Measurements from ENCODE around the gene TRIM37. TPM values are rescaled to one million over a fixed set of nuclear protein-coding genes. Genes with fewer than 3 reads are reported as not detected.

TRIM37 gene
- total and polyA plus RNA-seq, 2 of the 8 experiments (the other 6 are each of a cell fraction or from before 2014, with no cell fraction given): 38.2 to 57.0 TPM

- no peak overlapping the region for H2BK120ac ChIP-seq (replicated peaks; ENCODE audit: low read depth, low read length)
- no peaks in the 10 kb centered on the region for H3K4me1 ChIP-seq (replicated peaks in 1 of 4; ENCODE audit: control insufficient read depth in 3 of 4, insufficient read depth in 4 of 4, low read length in 3 of 4)
- no peak overlapping the region for H2BK5ac ChIP-seq (ENCODE audit: low read depth, low read length)
- H3K79me1 ChIP-seq (ENCODE audit: low read depth, low read length): peaks cover 2% of the 10 kb centered on the region
- no peak overlapping the region for H4K5ac ChIP-seq (ENCODE audit: insufficient read length, low read depth, low read length)
- H3K9me3 ChIP-seq (ENCODE audit: insufficient read depth in 2 of 2, low read depth in 1 of 2, low read length in 1 of 2): no peaks in the 10 kb centered on the region
- FAIRE-seq: no peak
- H3K36me3 ChIP-seq (ENCODE audit: control insufficient read depth in 2 of 4, insufficient read depth in 4 of 4, low read length in 3 of 4): peaks cover 2 to 10% (median 4%) of the 10 kb centered on the region in 4 experiments; a peak in 3 of 8 replicates
- no peak overlapping the region for H2BK20ac ChIP-seq (ENCODE audit: low read length)
- no peak overlapping the region for H2BK12ac ChIP-seq (ENCODE audit: low read depth, low read length)
- no peak overlapping the region for H2AK5ac ChIP-seq (ENCODE audit: low read depth, low read length)
- H3K27me3 ChIP-seq (replicated peaks in 1 of 4; ENCODE audit: control insufficient read depth in 3 of 4, extremely low read depth in 1 of 4, insufficient read depth in 3 of 4, low read length in 3 of 4): no peaks in the 10 kb centered on the region
- no peak overlapping the region for H3K56ac ChIP-seq (replicated peaks; ENCODE audit: insufficient read length, low read depth, low read length)
- no peak overlapping the region for H3K4me3 ChIP-seq (ENCODE audit: extremely low read depth in 1 of 4, insufficient read depth in 2 of 4, low read depth in 3 of 4, low read length in 4 of 4)
- no peaks in the 10 kb centered on the region for H3K23me2 ChIP-seq (ENCODE audit: low read depth, low read length)
- ChIA-PET POLR2A (ENCODE audit: partially characterized antibody) (interaction anchor here (0.6 to 1.2 kb wide), 3 partner anchors 9 to 26 kb away, joined by 3 to 4 read pairs (median 4); partner anchors contain the start of gene PRR11), CTCF (ENCODE audit: partially characterized antibody) (no interaction called here)
- H4K20me1 ChIP-seq (replicated peaks in 1 of 2; ENCODE audit: control insufficient read depth in 1 of 2, insufficient read depth in 2 of 2, low read length in 2 of 2): peaks cover 0 to 4% of the 10 kb centered on the region in 2 experiments
- H4K91ac ChIP-seq (replicated peaks; ENCODE audit: insufficient read length, low read length): no peak overlapping the region
- DNase-seq (ENCODE audit: low read depth in 1 of 2, low spot score in 2 of 2): no peak
- H2BK15ac ChIP-seq (ENCODE audit: low read length): no peak overlapping the region
- no peak overlapping the region for H3K14ac ChIP-seq (ENCODE audit: insufficient read length)
- H3K4ac ChIP-seq (replicated peaks; ENCODE audit: insufficient read length, low read depth, low read length): no peak overlapping the region
- no peak overlapping the region for H2AFZ ChIP-seq (ENCODE audit: low read length)
- H3K23ac ChIP-seq (ENCODE audit: insufficient read length): no peak overlapping the region
- TF ChIP-seq POU5F1 (IDR thresholded peaks at IDR 0.05; ENCODE audit: low read depth, low read length): no peak
- no peak for TF ChIP-seq SAP30 (IDR thresholded peaks at IDR 0.05; ENCODE audit: insufficient read depth, insufficient replicate concordance, low read length)
- no peak for TF ChIP-seq E2F6 (IDR thresholded peaks at IDR 0.05)
- TF ChIP-seq ASH2L (IDR thresholded peaks at IDR 0.05; ENCODE audit: low read length): no peak
- TF ChIP-seq USF2 (IDR thresholded peaks at IDR 0.05; ENCODE audit: low read length): no peak
- no peak for TF ChIP-seq CEBPB (IDR thresholded peaks at IDR 0.05; ENCODE audit: low read depth, low read length)
- no peak for TF ChIP-seq TEAD4 (IDR thresholded peaks at IDR 0.05; ENCODE audit: low read depth, low read length)
- TF ChIP-seq JUND (IDR thresholded peaks at IDR 0.05; ENCODE audit: low read length): no peak
- no peak for TF ChIP-seq FOSL1 (IDR thresholded peaks at IDR 0.05; ENCODE audit: insufficient read depth, low read depth, low read length)
- TF ChIP-seq CHD1 (IDR thresholded peaks at IDR 0.05; ENCODE audit: low read depth, low read length): no peak
- H4K8ac ChIP-seq (ENCODE audit: extremely low read depth, insufficient read depth, low read length): no peak overlapping the region
- H3K4me2 ChIP-seq (ENCODE audit: insufficient read depth in 1 of 2, low read depth in 2 of 2, low read length in 2 of 2): no peak overlapping the region
- 0% methylated on average over 1 of the region's 2 CpGs; no CpG with 5 or more reads in 1 of the 2 experiments for WGBS, 2 experiments (ENCODE audit: extremely low coverage in 1 of 2, insufficient coverage in 1 of 2, insufficient read length in 1 of 2, insufficient replicate concordance in 2 of 2, low coverage in 1 of 2, low lambda C conversion rate in 2 of 2, missing lambda C conversion rate in 1 of 2)
- no peak overlapping the region for H3K27ac ChIP-seq (ENCODE audit: low read depth, low read length)
- no peak overlapping the region for H3K9ac ChIP-seq (replicated peaks in 1 of 4; ENCODE audit: extremely low read depth in 1 of 4, low read depth in 3 of 4, low read length in 3 of 4)
- peaks cover 0 to 32% of the 10 kb centered on the region in 2 experiments; a peak in 2 of 4 replicates for H3K79me2 ChIP-seq (ENCODE audit: control insufficient read depth in 1 of 2, insufficient read depth in 2 of 2, low read length in 2 of 2)
- no peak overlapping the region for H3K18ac ChIP-seq (ENCODE audit: extremely low read depth, low read length)
These were observed 23.1 kb upstream of the TRIM37 start for GRCh38 chr17:59129814-59130213.

All from H1 (cell line).